GM19397 (cell line): Measurements from ENCODE around the gene CDH8.
"Not testable (repeated sequence)": the region's sequence is repeated elsewhere in the genome, so short reads cannot be mapped to it uniquely, and the experiment has no call there.

ENCODE experiments used
- ATAC-seq: cut with Tn5 transposase; IDR thresholded peaks from one replicate; pipeline ENCODE4 v1.9.1; 2021; ENCODE audit warnings: mild to moderate bottlenecking, moderate library complexity; ENCODE audit not compliant: unreplicated experiment

Gene CDH8

DNA sequence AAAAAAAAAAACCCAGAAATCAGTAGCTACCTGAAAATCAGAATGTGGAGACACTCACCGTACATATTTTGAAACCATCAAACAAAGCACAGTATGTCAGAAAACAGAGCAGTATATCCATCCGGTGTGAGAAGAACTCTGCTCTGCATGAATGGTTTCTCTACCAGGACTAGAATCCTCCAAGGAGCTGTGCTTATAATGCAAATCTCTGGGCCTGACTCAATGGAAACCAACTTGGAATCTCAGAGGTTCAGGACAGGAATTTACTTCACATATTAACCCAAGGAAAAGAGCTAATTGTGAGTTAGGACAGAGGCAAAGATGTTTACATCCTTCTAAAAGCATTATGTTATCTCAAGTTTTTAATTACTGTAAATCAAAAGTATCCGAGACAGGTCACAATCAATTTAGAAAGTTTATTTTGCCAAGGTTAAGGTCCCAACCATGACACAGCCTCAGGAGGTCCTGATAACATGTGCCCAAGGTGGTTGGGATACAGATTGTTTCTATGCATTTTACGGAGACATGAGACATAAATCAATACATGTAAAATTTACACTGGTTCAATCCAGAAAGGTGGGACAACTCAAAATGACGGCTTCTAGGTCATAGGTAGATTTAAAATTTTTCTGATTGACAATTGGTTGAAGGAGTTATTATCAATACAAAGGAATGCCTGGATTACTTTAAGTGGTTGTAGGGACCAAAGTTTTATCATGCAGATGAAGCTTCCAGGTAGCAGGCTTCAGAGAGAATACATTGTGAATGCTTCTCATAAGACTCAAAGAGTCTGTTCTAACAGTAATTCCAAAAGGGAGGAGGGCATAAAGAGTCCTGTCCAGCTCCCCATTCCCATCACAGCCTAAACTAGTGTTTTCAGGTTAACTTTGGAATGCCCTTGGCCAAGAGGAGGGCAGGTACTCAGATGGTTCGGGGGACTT lies 164.1 kb downstream of the CDH8 start:
- ATAC-seq, result no peak

DNA sequence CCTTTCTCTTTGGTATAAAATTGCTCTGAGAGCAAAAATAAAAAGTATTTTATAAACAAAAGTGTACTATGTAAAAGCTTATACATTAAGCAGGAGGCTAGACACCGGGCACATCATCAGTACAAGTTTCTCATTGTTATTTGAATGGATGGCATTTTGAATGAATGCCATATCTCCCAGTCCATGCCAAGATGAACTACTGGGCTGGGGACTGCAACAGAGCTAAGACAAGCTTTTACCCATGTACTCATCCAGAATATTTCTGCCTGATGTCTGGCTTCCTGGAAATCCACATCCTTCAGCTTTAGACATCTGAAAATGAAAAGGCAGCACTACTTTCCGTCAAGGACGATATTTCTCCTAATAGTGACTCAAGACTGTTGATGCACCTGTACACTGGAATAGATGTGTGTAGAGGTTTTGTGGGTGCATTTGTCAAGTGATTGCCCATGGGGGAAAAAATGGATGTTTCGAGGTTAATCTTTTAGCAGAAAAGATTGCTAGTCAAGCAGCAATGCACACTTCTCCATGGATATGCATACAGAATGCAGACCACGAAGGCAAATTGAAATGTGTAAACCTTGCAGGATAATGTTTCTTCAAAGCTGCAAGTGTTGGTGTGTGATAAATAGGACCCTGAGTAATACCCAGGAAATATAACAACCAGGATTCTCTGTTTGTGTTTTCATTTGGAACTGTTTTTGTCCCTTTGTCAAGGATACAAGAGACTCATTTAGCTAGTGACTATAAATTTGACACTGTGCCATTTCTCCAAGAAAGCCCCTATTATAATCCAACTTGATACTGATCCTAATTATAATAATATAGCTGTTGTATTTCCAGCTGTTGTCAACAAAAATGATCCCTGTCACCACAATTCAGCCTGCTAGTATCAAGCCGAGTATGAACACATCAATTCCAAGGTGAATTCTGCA lies 173.8 kb downstream of the CDH8 start:
- ATAC-seq, result no peak

DNA sequence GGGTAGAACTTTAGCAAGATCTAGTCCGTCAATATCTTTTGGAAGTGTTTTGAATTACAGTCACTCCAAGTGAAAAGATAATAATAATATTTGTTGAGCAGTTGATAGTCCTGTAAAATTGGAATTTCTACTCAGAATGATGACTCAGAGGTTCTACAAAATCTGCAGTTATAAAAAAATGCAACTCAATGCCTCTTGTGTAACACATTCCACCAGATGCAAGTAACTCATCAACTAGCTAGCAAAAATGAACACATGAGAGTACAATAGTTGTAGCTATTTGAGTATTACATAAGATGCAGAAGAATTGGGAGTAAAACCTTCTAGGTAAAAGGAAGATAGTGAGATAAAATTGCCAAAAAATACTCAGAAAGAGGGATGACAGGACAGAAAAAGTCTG lies 177.2 kb downstream of the CDH8 start:
- ATAC-seq, result no peak

DNA sequence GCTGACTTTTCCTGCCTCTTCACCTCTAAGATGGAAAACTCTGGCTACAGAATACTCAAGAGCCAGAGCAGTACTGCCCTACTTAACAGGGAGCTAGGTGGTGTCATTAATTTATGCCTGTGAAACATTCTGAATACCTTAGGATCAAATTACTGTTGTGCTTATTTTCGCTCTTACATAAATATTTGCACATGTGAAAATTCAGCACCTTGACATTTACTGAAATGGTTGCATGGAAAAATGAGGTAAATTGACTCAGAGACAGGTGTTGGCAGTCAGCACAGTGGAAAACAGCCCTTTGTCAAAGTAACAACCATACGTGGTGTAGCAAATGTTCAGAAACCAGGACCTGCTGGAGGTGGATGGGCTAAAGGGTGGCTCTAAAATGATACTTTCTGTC lies 193.6 kb downstream of the CDH8 start:
- no peak for ATAC-seq

DNA sequence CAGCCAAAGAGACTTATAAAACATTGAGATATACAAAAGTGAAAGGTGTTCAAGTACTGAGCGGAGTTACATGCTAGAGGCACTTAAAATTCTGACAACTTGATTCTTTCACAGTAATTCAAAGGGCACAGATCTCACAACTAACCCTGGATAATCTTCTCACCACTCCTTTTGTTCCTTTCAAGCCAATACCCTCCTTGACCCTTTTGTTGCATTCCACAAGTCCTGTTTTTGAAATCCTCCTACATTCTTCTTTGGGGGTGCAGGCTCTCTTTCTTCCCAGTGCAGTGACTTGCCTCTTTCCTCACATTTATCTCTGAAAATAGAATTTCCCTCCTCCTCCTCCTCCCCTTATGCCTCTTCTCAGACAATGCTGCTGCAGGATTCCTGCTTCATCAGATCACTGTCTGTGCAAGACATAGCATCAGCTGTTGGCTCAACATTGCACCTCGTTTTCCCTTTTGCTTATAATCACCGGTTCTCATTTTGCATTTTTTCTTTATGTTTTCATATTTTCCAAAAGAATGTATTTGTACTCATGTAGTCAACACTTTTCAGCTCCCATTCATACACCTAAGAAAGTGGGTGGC lies 199.3 kb downstream of the CDH8 start:
- ATAC-seq, result no peak

DNA sequence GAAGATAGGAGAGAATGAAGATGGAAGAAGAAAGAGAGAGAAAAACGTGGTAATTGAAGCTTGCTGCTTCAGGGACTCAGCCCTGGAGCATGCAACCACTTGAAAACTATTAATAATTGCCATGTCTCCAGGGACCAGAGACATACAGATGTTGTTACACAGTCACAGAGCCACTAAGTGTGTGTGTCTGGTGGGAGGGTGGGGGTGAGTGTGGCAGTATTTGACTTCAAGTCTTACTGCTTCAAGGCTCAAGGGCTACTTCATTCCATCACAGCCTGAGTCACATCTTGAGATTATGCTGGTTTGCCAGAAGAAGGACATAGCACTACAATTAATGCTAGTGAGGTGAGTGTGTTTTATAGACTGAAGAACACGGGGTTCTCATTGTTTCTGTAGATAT lies 202.2 kb downstream of the CDH8 start:
- ATAC-seq, result no peak

DNA sequence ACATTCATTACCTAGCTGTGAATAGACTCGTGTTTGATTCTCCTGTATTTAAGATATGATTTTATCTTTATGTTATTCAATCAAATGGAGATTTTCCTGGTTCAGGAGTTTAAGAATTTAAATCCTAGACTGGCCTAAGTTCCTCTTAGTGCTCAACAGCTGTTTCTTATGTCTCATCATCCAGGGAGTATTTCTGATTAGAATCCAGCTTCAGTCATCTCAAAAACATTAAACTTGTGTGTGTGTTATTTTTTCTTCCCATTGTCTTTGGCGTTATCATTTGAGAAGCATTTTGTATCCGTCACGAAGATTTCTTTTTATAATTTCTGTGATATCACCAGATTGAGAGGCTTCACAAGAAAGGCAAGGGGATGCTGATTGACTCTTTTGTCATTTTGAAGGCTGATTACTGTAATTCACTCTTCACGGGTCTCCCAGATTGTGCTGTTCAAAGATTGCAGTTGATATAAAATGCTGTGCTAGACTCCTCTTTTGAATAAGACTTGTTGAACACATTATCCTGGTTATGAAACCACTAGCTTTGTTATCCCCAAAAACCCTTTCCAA lies 204.8 kb downstream of the CDH8 start:
- ATAC-seq, result no peak

DNA sequence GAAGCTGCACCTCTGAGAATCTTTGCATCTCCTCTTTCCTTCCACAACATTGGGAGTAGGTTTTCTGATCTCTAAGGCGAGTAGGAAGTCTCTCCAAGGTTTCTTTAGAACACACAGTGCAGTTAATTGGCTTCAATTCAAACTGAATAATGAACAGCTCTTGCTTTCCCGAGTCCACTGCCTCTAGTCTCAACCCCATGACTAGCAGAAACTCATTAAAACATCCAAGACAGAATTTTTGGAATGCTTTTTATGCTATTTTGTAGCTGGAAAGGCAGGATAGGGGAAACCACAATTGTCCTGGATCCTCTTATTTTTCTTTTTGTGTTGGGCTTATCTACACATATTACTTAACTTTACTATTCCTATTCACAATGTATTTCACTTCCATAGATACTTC lies 206.6 kb downstream of the CDH8 start:
- no peak for ATAC-seq

DNA sequence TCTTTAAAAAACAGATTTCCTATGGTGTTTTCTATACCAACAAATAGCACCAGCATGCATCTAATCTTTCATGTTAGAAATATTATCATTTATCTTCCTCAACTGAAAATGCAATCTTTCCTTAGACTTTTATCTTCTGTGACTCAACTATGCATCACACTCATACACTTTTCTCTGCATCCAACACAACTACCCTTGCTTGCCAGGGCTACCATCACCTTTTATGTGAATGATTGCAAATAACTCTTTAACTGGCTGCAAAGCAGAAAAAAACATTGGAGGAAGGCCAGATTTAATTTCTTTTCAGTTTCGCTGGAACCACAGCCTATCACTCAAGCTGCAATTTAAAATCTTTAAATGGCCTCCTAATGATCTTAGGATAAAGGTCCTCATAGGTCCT lies 212.9 kb downstream of the CDH8 start:
- no peak for ATAC-seq

DNA sequence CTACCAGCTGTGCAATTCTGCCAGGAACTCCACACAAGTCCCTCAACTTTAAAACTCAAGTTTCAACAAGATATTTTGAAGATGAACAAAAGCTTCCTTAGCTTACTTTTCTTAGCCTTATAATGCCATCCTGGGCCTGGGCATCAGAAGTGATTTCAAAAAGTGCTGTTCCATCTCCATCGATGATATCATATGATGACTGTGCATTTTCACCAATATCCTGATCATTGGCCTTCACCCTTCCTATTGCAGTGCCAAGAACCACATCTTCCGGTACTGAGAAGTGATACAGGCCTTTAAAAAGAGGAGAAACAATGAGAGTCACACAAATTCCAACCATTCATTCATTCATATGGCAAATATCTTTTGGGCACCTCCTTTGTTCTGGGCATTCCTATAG lies 215.4 kb downstream of the CDH8 start:
- no peak for ATAC-seq

DNA sequence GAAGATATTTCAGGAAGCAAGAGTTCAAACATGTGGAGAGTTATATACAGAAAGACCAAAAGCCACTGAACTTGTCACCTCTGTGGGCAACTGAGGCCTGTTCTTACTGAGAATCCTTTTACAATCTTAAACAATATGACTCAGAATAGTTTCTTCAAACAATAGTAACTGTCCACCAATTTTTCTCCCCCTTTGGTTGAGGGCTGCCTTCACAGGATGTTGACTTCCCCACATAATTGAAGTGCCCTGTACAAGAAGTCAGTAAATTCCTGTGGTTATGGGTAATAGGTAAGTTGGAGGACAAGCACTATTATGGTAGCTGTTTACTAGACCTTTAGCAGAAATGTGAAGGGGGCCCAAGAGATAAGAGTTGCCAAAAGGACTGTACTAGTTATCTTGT lies 215.8 kb downstream of the CDH8 start:
- ATAC-seq, result no peak

DNA sequence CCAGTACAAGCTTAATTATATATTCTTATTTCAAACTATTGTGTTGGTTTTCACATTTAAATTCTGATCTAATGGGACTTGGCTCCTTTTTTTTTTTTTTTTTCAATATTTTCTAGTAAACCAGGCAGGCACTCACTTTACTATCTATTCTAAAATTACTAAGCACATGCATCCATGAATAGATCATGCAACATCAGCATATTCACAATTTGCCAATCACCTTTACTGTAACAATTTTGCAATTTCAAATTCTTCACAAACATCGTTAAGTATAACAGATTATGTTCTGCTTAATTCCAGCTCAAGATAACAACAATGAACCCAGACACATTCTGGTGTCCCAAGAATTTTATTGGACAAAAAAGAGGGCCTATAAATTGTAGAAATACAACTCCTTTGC lies 217.4 kb downstream of the CDH8 start:
- ATAC-seq, result no peak

DNA sequence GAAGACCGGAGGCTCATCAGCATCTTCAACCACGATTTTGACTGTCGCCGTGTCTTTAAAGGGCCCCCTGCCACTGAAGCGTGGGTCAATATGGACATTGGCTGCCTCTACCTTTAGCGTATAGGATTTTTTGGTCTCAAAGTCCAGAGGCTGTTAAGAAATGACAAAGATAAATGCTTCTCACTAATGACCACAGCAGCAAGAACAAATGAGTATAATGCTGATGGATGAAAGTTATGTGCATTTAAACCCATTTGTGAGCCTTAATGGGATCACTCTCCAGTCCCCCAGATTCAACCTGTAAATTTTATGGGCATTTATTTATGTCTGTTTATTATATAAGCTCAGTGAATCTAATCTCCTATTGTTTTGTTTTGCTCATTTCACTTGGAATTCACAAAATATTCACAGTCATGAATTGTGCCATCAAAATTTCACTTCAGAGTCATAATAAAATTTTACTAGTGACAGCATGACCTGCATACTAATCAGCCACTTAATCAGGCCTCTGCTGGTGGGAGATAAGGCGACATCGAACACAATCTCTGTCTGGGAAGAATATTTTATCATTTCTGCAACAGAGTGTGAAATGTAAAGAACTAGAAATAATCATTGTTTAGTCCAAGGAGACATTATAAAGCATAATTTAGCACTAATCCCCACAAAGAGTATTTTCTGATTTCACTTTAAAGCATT lies 218.5 kb downstream of the CDH8 start:
- ATAC-seq, result no peak

DNA sequence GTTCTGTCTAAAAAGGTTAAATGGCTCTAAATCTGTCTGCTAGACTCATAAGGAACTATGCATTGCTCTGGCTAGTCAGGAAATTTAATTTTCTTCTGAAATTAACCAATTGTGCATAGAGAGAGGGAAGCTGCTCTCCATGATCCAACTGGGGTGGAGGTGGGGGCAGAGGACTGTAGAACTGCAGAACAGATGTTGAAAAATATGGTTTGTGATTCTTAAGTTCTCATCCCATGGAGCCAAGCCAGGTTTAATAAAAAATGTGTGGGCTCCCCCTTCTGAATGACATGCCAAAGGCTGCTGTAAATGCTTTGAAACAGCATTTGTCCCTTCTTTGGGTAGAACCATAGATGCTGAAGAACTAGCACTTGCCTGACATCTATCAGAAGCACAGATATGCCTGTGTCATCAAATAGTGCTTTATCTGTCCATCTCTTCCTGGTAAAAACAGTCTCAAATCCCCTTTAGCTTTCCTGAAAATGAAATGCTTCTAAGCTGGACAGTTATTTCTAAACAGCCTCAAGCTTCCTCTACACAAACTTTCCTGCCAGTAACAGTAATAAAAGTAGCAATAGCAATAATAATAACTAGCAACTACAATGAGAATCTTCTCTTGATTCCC lies 221.4 kb downstream of the CDH8 start:
- no peak for ATAC-seq

DNA sequence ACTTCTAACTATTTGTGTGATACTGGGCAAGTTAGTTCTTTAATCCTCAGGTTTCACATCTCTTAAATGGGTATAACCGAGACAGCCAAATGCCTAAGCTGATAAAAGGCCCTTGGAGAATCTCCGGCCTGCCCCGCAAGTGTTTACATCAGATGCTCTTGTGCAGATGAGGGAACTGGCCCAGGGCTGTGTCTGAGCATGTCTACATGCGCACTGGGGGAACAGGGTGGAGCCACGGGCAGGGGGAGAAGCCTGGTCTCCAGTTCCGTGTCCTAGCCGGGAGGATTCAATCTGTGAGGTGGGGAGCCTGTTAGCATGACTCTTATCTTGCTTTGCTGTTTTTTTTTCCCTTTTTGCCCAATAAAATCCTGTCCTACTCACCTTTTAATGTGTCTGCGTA lies 222.9 kb downstream of the CDH8 start:
- no peak for ATAC-seq

DNA sequence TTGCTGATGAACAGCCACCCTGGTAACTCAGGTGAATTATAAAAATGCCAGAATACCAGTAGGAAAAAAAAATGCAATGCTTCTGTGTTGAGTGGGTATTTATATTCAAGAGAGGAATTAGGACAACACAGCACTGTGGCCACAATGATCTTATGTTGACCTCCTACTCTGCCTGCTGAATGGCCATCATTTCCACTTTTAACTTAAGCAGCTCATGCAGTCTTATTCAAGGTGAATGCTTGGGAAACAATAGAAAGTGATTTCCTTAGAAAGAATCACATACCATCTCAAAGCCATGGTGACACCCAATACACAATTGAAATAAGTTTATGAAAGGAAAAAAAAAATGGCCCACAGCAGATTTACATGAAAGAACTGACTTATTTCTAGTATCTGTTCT lies 224.0 kb downstream of the CDH8 start:
- no peak for ATAC-seq

DNA sequence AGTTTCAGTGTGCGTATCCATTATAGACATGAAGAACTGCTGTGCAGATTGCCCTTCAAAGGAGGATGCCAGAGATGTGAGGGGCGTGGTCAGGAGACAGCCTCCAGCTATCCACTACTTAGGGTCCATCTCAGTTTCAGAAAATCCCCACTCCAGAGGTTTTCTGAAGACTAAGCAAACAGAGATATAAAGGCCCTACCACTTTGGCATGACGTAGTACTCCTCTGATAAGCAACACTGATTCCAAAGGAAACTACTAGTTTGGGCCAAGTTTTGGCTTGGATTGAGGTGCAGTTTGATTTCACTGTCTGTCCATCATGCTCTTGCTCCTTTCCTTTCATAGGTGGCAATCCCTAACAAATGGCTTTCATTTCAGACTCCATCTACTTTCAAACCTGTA lies 228.7 kb downstream of the CDH8 start:
- ATAC-seq, result no peak

DNA sequence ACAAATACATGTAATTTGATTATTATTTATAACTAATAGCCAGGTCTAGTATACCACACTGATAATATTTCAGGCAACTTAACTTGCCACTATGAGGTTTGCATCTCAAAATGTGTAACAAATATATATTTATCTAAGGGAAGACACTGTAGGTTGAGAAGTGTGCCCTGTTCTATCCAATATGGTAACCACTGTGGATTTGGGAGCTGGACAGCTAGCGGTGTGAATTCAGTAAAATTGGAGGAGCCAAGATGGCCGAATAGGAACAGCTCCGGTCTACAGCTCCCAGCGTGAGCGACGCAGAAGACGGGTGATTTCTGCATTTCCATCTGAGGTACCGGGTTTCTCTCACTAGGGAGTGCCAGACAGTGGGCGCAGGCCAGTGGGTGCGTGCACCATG lies 235.0 kb downstream of the CDH8 start:
- not testable (repeated sequence) for ATAC-seq

DNA sequence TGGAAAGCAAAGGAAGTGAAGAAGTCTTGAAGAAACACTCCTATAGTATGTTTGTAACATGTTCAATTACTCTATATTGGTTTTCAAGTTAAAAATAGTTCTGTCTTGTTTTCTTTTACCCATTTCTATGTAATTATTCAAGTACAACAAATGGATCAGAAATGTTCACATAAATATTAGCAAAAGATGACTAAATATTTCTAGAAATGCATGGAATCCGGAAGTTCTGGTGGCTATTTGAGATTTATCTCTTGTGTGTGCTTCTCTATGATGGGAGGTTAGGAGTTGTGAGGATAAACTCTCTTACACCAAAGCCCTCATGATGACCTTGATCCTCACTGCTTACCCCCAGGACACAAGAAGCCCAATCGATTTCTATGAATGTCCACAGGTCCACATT lies 237.5 kb downstream of the CDH8 start:
- no peak for ATAC-seq

DNA sequence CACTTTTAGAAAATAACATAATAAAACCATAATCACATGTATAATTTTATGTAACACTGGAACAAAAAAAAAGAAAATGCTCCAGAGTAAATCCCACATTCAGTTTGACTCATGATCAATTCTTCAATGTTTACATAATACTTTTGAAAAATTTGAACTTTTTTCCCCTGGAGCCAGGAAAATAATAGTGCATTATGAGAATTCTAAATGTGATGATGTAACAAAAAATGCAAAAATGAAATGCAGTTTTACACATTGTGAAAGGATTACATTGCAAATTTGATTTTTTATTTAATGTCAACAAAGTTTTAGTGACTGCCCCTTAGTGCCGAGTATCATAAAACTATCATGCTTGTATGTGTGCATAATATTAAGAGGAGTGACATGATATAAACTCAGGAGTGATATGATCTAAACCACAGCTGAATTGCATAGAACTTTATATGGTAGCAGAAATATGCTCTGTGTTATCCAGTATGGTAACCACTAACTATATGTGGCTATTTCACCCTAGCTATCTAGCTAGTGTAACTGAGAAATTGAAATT lies 238.2 kb downstream of the CDH8 start:
- no peak for ATAC-seq
